Hematopoietic multipotent progenitor cell treated with erythropoietin and hydrocortisone succinate and interleukin-3 and kit ligand, for 4 days (in vitro differentiated cells): ENCODE results near the gene ADIPOQ.
"Not testable (repeated sequence)": the region's sequence is repeated elsewhere in the genome, so short reads cannot be mapped to it uniquely, and the experiment has no call there.

Experiments
- DNase-seq: peaks from one replicate; pipeline ENCODE4 v3.0.0-alpha.2; 2015

ADIPOQ gene

GRCh38 chr3:186873796-186874195 lies 31.3 kb downstream of the ADIPOQ start:
- not testable (repeated sequence) for DNase-seq

- DNase-seq, result not testable (repeated sequence)
Observed at GRCh38 chr3:186874216-186874615, 31.7 kb downstream of the ADIPOQ start.

- not testable (repeated sequence) for DNase-seq
Observed at GRCh38 chr3:186874841-186875240, 32.3 kb downstream of the ADIPOQ start.

- no peak for DNase-seq
Observed at GRCh38 chr3:186875708-186876107, 33.2 kb downstream of the ADIPOQ start.

GRCh38 chr3:186879781-186880180 lies 37.3 kb downstream of the ADIPOQ start:
- peak; percentile 57 for DNase-seq

- DNase-seq, result no peak
Observed at GRCh38 chr3:186880406-186880805, 37.9 kb downstream of the ADIPOQ start.

- DNase-seq, result peak; percentile 60
Observed at GRCh38 chr3:186882150-186882524, 39.6 kb downstream of the ADIPOQ start.

- DNase-seq, result peak; percentile 57
Observed at GRCh38 chr3:186882881-186883685, 40.6 kb downstream of the ADIPOQ start.

- peak; percentile 76 for DNase-seq
Observed at GRCh38 chr3:186883686-186884058, 41.2 kb downstream of the ADIPOQ start.

- not testable (repeated sequence) for DNase-seq
Observed at GRCh38 chr3:186884868-186885267, 42.4 kb downstream of the ADIPOQ start.

- no peak for DNase-seq
Observed at GRCh38 chr3:186886202-186886981, 43.9 kb downstream of the ADIPOQ start.

GRCh38 chr3:186887507-186887938 lies 45.0 kb downstream of the ADIPOQ start:
- DNase-seq, result not testable (repeated sequence)

- peak; percentile 95 for DNase-seq
Observed at GRCh38 chr3:186888569-186888968, 46.1 kb downstream of the ADIPOQ start.

GRCh38 chr3:186889698-186890097 lies 47.2 kb downstream of the ADIPOQ start:
- DNase-seq, result not testable (repeated sequence)

- no peak for DNase-seq
Observed at GRCh38 chr3:186890911-186891310, 48.4 kb downstream of the ADIPOQ start.

- not testable (repeated sequence) for DNase-seq
Observed at GRCh38 chr3:186893071-186893470, 50.6 kb downstream of the ADIPOQ start.

- no peak for DNase-seq
Observed at GRCh38 chr3:186895406-186895805, 52.9 kb downstream of the ADIPOQ start.

GRCh38 chr3:186896006-186896405 lies 53.5 kb downstream of the ADIPOQ start:
- DNase-seq, result no peak

GRCh38 chr3:186896875-186897274 lies 54.4 kb downstream of the ADIPOQ start:
- no peak for DNase-seq

- DNase-seq, result peak; percentile 39
Observed at GRCh38 chr3:186901135-186901734, 58.7 kb downstream of the ADIPOQ start.

GRCh38 chr3:186902154-186902553 lies 59.6 kb downstream of the ADIPOQ start:
- no peak for DNase-seq

- DNase-seq, result no peak
Observed at GRCh38 chr3:186902713-186903112, 60.2 kb downstream of the ADIPOQ start.

- DNase-seq, result not testable (repeated sequence)
Observed at GRCh38 chr3:186903676-186904075, 61.2 kb downstream of the ADIPOQ start.

GRCh38 chr3:186907075-186907474 lies 64.6 kb downstream of the ADIPOQ start:
- not testable (repeated sequence) for DNase-seq
